OCI-LY7 (cell line): ENCODE results near the gene ZNF485. TPM values are rescaled to one million over a fixed set of nuclear protein-coding genes. Genes with fewer than 3 reads are reported as not detected.

Experiments used
- BruUV-seq: library from RNA; stranded (reverse); fragments of 400-500 nt; replicated peaks from 2 replicates; lab custom pipeline; 2021; lab: Mats Ljungman, UMichigan
- CTCF ChIA-PET: fragments of 300-600 bp; sonication (Branson Sonifier 250); formaldehyde crosslinking; loops from one replicate; lab custom pipeline; 2022; ENCODE audit warnings: antibody characterized with exemption; ENCODE audit not compliant: unreplicated experiment; lab: Charles Lee
- POLR2A ChIA-PET: fragments of 300-600 bp; sonication (Branson Sonifier 250); formaldehyde crosslinking; loops from one replicate; lab custom pipeline; 2022; ENCODE audit warnings: antibody characterized with exemption; lab: Charles Lee
- DNase-seq: peaks from one replicate; pipeline ENCODE4 v3.0.0-alpha.2; 2015; ENCODE audit warnings: low spot score
- H2AFZ ChIP-seq: fragments of 200-600 bp; sonication (generic), shearing (Covaris generic); 2 replicates; pipeline ENCODE4 v1.6.1; 2014; ENCODE audit warnings: mild to moderate bottlenecking, antibody characterized with exemption, low read length, moderate library complexity
- H3K27ac ChIP-seq: fragments of 200-600 bp; sonication (generic); 2 replicates; pipeline ENCODE4 v1.5.1; 2014; ENCODE audit warnings: mixed run types, low read depth, mild to moderate bottlenecking, moderate library complexity, low read length, inconsistent platforms; ENCODE audit not compliant: poor library complexity, severe bottlenecking
- H3K36me3 ChIP-seq: fragments of 200-600 bp; sonication (generic); 2 replicates; pipeline ENCODE4 v1.6.1; 2014; ENCODE audit warnings: mild to moderate bottlenecking, antibody characterized with exemption, low read length, moderate library complexity, mixed read lengths; ENCODE audit not compliant: insufficient read depth
- H3K4me1 ChIP-seq: fragments of 200-600 bp; sonication (generic); 2 replicates; pipeline ENCODE4 v1.5.1; 2014; ENCODE audit warnings: mild to moderate bottlenecking, low read length; ENCODE audit not compliant: insufficient read depth, poor library complexity, severe bottlenecking
- H3K4me2 ChIP-seq: fragments of 200-600 bp; sonication (generic); 2 replicates; pipeline ENCODE4 v1.6.1; 2014; ENCODE audit warnings: mild to moderate bottlenecking, low read length
- H3K4me3 ChIP-seq: fragments of 200-600 bp; sonication (generic); 2 replicates; pipeline ENCODE4 v1.5.1; 2014; ENCODE audit warnings: mild to moderate bottlenecking, low read depth, low read length; ENCODE audit not compliant: poor library complexity, severe bottlenecking
- H3K79me2 ChIP-seq: fragments of 200-600 bp; sonication (generic); 2 replicates; pipeline ENCODE4 v1.6.1; 2016; ENCODE audit warnings: low read depth, mild to moderate bottlenecking, low read length, moderate library complexity, mixed read lengths; ENCODE audit not compliant: insufficient read depth
- H3K9me2 ChIP-seq: fragments of 200-600 bp; sonication (generic); 2 replicates; pipeline ENCODE4 v1.6.1; 2016; ENCODE audit warnings: mild to moderate bottlenecking, low read length, mixed read lengths; ENCODE audit not compliant: insufficient read depth
- H3K9me3 ChIP-seq: fragments of 200-600 bp; sonication (generic); 2 replicates; pipeline ENCODE4 v1.6.1; 2014; ENCODE audit warnings: mild to moderate bottlenecking, mixed run types, low read length, mixed read lengths
- H4K20me1 ChIP-seq: fragments of 200-600 bp; sonication (generic); 2 replicates; pipeline ENCODE4 v1.6.1; 2014; ENCODE audit warnings: mild to moderate bottlenecking, antibody characterized with exemption, low read length, moderate library complexity, mixed read lengths; ENCODE audit not compliant: insufficient read depth
- CTCF ChIP-seq: fragments of 200-600 bp; sonication (generic); conservative IDR thresholded peaks from 2 replicates; pipeline ENCODE4 v1.5.1; 2014; ENCODE audit warnings: mild to moderate bottlenecking, antibody characterized with exemption, low read length, moderate library complexity, mixed read lengths
- EZH2phosphoT487 ChIP-seq: fragments of 200-600 bp; sonication (generic); IDR thresholded peaks from 2 replicates; pipeline ENCODE4 v1.6.1; 2018; ENCODE audit warnings: low read depth, borderline replicate concordance, mild to moderate bottlenecking, mixed run types, antibody characterized with exemption, low read length, moderate library complexity, mixed read lengths
- intact Hi-C: fragments of 100-400 bp; cut with micrococcal nuclease; formaldehyde crosslinking; loops from one replicate; pipeline ENCODE4 v1.10.0; 2022; ENCODE audit not compliant: unreplicated experiment
- total RNA-seq, 2 experiments: library from RNA; depleted of rRNA in 1 of 2; stranded (reverse); fragments of >200 nt in 1 of 2; shearing (Covaris generic) in 1 of 2; gene quantifications; 2 replicates each; pipeline ENCODE4 v1.2.3, GENCODE V29; 2014 to 2022

Gene ZNF485
- total RNA-seq, 2 experiments from 2014 or later = 7.9 to 9.9 TPM

GRCh38 chr10:43667317-43667731 is 61.1 kb downstream of the ZNF485 start:
- POLR2A ChIA-PET = interaction anchor here (0.7 kb wide), 4 partner anchors 80 to 1157 kb away, joined by 3 to 7 read pairs (median 4); no protein-coding TSS in a partner anchor
- Histone ChIP-seq H3K36me3 (no peaks in the 10 kb centered on the region), H3K4me3 (no peak overlapping the region), H3K4me2 (no peak overlapping the region), H3K27ac (no peak overlapping the region), H4K20me1 (no peaks in the 10 kb centered on the region), H3K79me2 (no peaks in the 10 kb centered on the region), H3K9me3 (no peaks in the 10 kb centered on the region), H3K4me1 (no peaks in the 10 kb centered on the region), H3K9me2 (no peaks in the 10 kb centered on the region), H2AFZ (no peak overlapping the region)
- TF ChIP-seq EZH2phosphoT487 (no peak), CTCF (no peak)
- CTCF ChIA-PET = no interaction called here
- BruUV-seq = no TSS peak
- no peak for DNase-seq
- intact Hi-C loops = no loop called here

Other genes with a start within 250 kb of the ZNF485 start
- not detected in 2 replicates for gene FXYD4, start 234.8 kb upstream of the ZNF485 start, total RNA-seq (2014; rRNA removed; shearing (Covaris generic))
- not detected in 2 replicates for gene FXYD4, start 234.8 kb upstream of the ZNF485 start, total RNA-seq (2022)
- gene HNRNPF, start 197.3 kb upstream of the ZNF485 start, total RNA-seq (2014; rRNA removed; shearing (Covaris generic)) = 280 and 354 TPM in 2 replicates
- 286 and 340 TPM in 2 replicates for gene HNRNPF, start 197.3 kb upstream of the ZNF485 start, total RNA-seq (2022)
- gene ZNF487, start 169.3 kb upstream of the ZNF485 start, total RNA-seq (2014; rRNA removed; shearing (Covaris generic)) = 6.5 and 8.1 TPM in 2 replicates
- 3.5 and 5.0 TPM in 2 replicates for gene ZNF487, start 169.3 kb upstream of the ZNF485 start, total RNA-seq (2022)
- gene ZNF239, start 31.8 kb upstream of the ZNF485 start, total RNA-seq (2014; rRNA removed; shearing (Covaris generic)) = not detected in 2 replicates
- not detected in 2 replicates for gene ZNF239, start 31.8 kb upstream of the ZNF485 start, total RNA-seq (2022)
- not detected in 2 replicates for gene ZNF32, start 42.4 kb downstream of the ZNF485 start, total RNA-seq (2014; rRNA removed; shearing (Covaris generic))
- gene ZNF32, start 42.4 kb downstream of the ZNF485 start, total RNA-seq (2022) = not detected in 2 replicates